ENCODE data around the gene OR2T33. TPM values are rescaled to one million over a fixed set of nuclear protein-coding genes. Genes with fewer than 3 reads are reported as not detected.
"Not testable (repeated sequence)": the region's sequence is repeated elsewhere in the genome, so short reads cannot be mapped to it uniquely, and the experiment has no call there.

OR2T33 gene
- not detected in 2 replicates for total RNA-seq (ENCODE audit: low replicate concordance)

GRCh38 chr1:248277876-248278275, at the start of gene OR2T33:
Gene OR2T33 (minus strand): TSS chr1:248277976. CDS start chr1:248273814, 4,162 bp downstream.
- Histone ChIP-seq H3K9me3 (ENCODE audit: low read depth) (peaks cover 29% of the 10 kb centered on the region), H2AFZ (replicated peaks) (no peak within 1 kb of the TSS), H3K27me3 (no peaks in the 10 kb centered on the region), H3K27ac (no peak within 1 kb of the TSS), H3K9ac (no peak within 1 kb of the TSS), H3F3A (ENCODE audit: low read depth) (no peaks in the 10 kb centered on the region), H3K4me3 (no peak within 1 kb of the TSS), H3K4me1 (no peaks in the 10 kb centered on the region), H3K36me3 (no peaks in the 10 kb centered on the region), H3K4me2 (no peak within 1 kb of the TSS), H3K79me2 (ENCODE audit: low read depth) (no peaks in the 10 kb centered on the region), H4K20me1 (ENCODE audit: low read depth) (no peaks in the 10 kb centered on the region)
- Mint-ChIP-seq H3K4me3 (no peak within 1 kb of the TSS), H3K27ac (no peak within 1 kb of the TSS), H3K4me1 (no peaks in the 10 kb centered on the region), H3K27me3 (ENCODE audit: insufficient read depth, low read depth) (no peaks in the 10 kb centered on the region), H3K9me3 (peaks cover 25% of the 10 kb centered on the region), H3K36me3 (no peaks in the 10 kb centered on the region)
- no peak for DNase-seq (ENCODE audit: low spot score)
- TF ChIP-seq EZH2phosphoT487 (IDR thresholded peaks at IDR 0.05) (no peak), EZH2 (IDR thresholded peaks at IDR 0.05) (no peak), CTCF (IDR thresholded peaks at IDR 0.05) (no peak)

- Histone ChIP-seq H3K79me2 (ENCODE audit: low read depth) (no peaks in the 10 kb centered on the region), H3K27me3 (no peaks in the 10 kb centered on the region), H3K9me3 (ENCODE audit: low read depth) (peaks cover 30% of the 10 kb centered on the region), H3K4me2 (no peak within 1 kb of the TSS), H3K36me3 (no peaks in the 10 kb centered on the region), H3F3A (ENCODE audit: low read depth) (no peaks in the 10 kb centered on the region), H2AFZ (replicated peaks) (no peak within 1 kb of the TSS), H3K4me3 (no peak within 1 kb of the TSS), H3K4me1 (no peaks in the 10 kb centered on the region), H3K27ac (no peak within 1 kb of the TSS), H3K9ac (no peak within 1 kb of the TSS), H4K20me1 (ENCODE audit: low read depth) (no peaks in the 10 kb centered on the region)
- no peak for DNase-seq (ENCODE audit: low spot score)
- Mint-ChIP-seq H3K27me3 (ENCODE audit: insufficient read depth, low read depth) (no peaks in the 10 kb centered on the region), H3K27ac (no peak within 1 kb of the TSS), H3K9me3 (peaks cover 32% of the 10 kb centered on the region), H3K36me3 (no peaks in the 10 kb centered on the region), H3K4me1 (no peaks in the 10 kb centered on the region), H3K4me3 (no peak within 1 kb of the TSS)
- no peak for TF ChIP-seq EZH2 (IDR thresholded peaks at IDR 0.05)
- TF ChIP-seq CTCF (IDR thresholded peaks at IDR 0.05) = no peak
- no peak for TF ChIP-seq EZH2phosphoT487 (IDR thresholded peaks at IDR 0.05)
These were observed 46.7 kb upstream of the OR2T33 start, which contains the start of gene OR2M7 for GRCh38 chr1:248324468-248324867. Gene OR2M7 (minus strand): TSS chr1:248324568. CDS start chr1:248324568, 0 bp downstream.

- Mint-ChIP-seq H3K27me3 (ENCODE audit: insufficient read depth, low read depth) (peaks cover 5% of the 10 kb centered on the region), H3K4me3 (no peak overlapping the region), H3K4me1 (no peaks in the 10 kb centered on the region), H3K27ac (no peak overlapping the region), H3K36me3 (no peaks in the 10 kb centered on the region), H3K9me3 (peaks cover 66% of the 10 kb centered on the region)
- no peaks in the 10 kb centered on the region for H4K20me1 ChIP-seq (ENCODE audit: low read depth)
- TF ChIP-seq EZH2 (IDR thresholded peaks at IDR 0.05) (no peak), CTCF (IDR thresholded peaks at IDR 0.05) (no peak), EZH2phosphoT487 (IDR thresholded peaks at IDR 0.05) (no peak)
- H3K4me1 ChIP-seq = no peaks in the 10 kb centered on the region
- no peak overlapping the region for H3K9ac ChIP-seq
- H3K36me3 ChIP-seq = no peaks in the 10 kb centered on the region
- H2AFZ ChIP-seq (replicated peaks) = no peak overlapping the region
- no peak overlapping the region for H3K4me3 ChIP-seq
- DNase-seq (ENCODE audit: low spot score) = no peak
- peaks cover 25% of the 10 kb centered on the region for H3K9me3 ChIP-seq (ENCODE audit: low read depth)
- no peaks in the 10 kb centered on the region for H3K79me2 ChIP-seq (ENCODE audit: low read depth)
- H3K27ac ChIP-seq = no peak overlapping the region
- no peaks in the 10 kb centered on the region for H3F3A ChIP-seq (ENCODE audit: low read depth)
- no peaks in the 10 kb centered on the region for H3K27me3 ChIP-seq
- H3K4me2 ChIP-seq = no peak overlapping the region
These were observed 39.0 kb upstream of the OR2T33 start for GRCh38 chr1:248316796-248317195.

GRCh38 chr1:248306740-248307139, 29.0 kb upstream of the OR2T33 start:
- not testable (repeated sequence) for H3K36me3 ChIP-seq; H3K4me3 Mint-ChIP-seq; H3K4me1 ChIP-seq; H3K9ac ChIP-seq; H3K27ac Mint-ChIP-seq; DNase-seq (ENCODE audit: low spot score); H3K4me3 ChIP-seq; H3K36me3 Mint-ChIP-seq; H3K4me2 ChIP-seq; H3K27me3 ChIP-seq; H2AFZ ChIP-seq (replicated peaks); H3K4me1 Mint-ChIP-seq; H3K27ac ChIP-seq; H3K27me3 Mint-ChIP-seq (ENCODE audit: insufficient read depth, low read depth); H4K20me1 ChIP-seq (ENCODE audit: low read depth); H3F3A ChIP-seq (ENCODE audit: low read depth); H3K79me2 ChIP-seq (ENCODE audit: low read depth)
- H3K9me3 Mint-ChIP-seq = peaks cover 41% of the 10 kb centered on the region
- peaks cover 18% of the 10 kb centered on the region for H3K9me3 ChIP-seq (ENCODE audit: low read depth)

Measured in neural progenitor cell (in vitro differentiated cells).